H9 (cell line): ENCODE measurements around the gene STON2. TPM values are rescaled to one million over a fixed set of nuclear protein-coding genes. Genes with fewer than 3 reads are reported as not detected.

Experiments
- DNase-seq: peaks from one replicate; pipeline ENCODE4 v3.0.0-alpha.2; 2017
- H2AFZ ChIP-seq: one replicate; pipeline ENCODE4 v1.6.1; 2013; ENCODE audit warnings: mild to moderate bottlenecking, low read length, control low read depth, moderate library complexity
- H2AK5ac ChIP-seq: 2 replicates; pipeline ENCODE4 v1.6.1; 2013; ENCODE audit warnings: low read length, control low read depth, mixed read lengths; ENCODE audit not compliant: insufficient read length
- H2BK120ac ChIP-seq: one replicate; pipeline ENCODE4 v1.6.1; 2013; ENCODE audit warnings: low read depth, mild to moderate bottlenecking, low read length, control low read depth, inconsistent platforms; ENCODE audit not compliant: poor library complexity, severe bottlenecking
- H2BK12ac ChIP-seq: 2 replicates; pipeline ENCODE4 v1.6.1; 2013; ENCODE audit warnings: low read length, control low read depth, mixed read lengths, low read depth; ENCODE audit not compliant: insufficient read length
- H2BK15ac ChIP-seq: 2 replicates; pipeline ENCODE4 v1.6.1; 2013; ENCODE audit warnings: low read depth, low read length, control low read depth
- H2BK20ac ChIP-seq: one replicate; pipeline ENCODE4 v1.6.1; 2013; ENCODE audit warnings: low read depth, mild to moderate bottlenecking, low read length, control low read depth, inconsistent platforms; ENCODE audit not compliant: poor library complexity, severe bottlenecking
- H2BK5ac ChIP-seq: 2 replicates; pipeline ENCODE4 v1.6.1; 2013; ENCODE audit warnings: low read length, control low read depth, mixed read lengths; ENCODE audit not compliant: insufficient read length
- H3K14ac ChIP-seq: 2 replicates; pipeline ENCODE4 v1.6.1; 2013; ENCODE audit warnings: low read length, control low read depth; ENCODE audit not compliant: insufficient read depth
- H3K18ac ChIP-seq: 2 replicates; pipeline ENCODE4 v1.6.1; 2013; ENCODE audit warnings: low read depth, mild to moderate bottlenecking, mixed read lengths, low read length, control low read depth; ENCODE audit not compliant: insufficient read length
- H3K23ac ChIP-seq: 2 replicates; pipeline ENCODE4 v1.6.1; 2013; ENCODE audit warnings: low read length, control low read depth, mixed read lengths, low read depth; ENCODE audit not compliant: insufficient read length
- H3K23me2 ChIP-seq: 2 replicates; pipeline ENCODE4 v1.6.1; 2013; ENCODE audit warnings: low read depth, mild to moderate bottlenecking, mixed read lengths, low read length, control low read depth; ENCODE audit not compliant: insufficient read length, poor library complexity, severe bottlenecking
- H3K27ac ChIP-seq: 2 replicates; pipeline ENCODE4 v1.5.1; 2013; ENCODE audit warnings: low read length, control low read depth, mixed read lengths, low read depth; ENCODE audit not compliant: insufficient read length
- H3K27me3 ChIP-seq: 2 replicates; pipeline ENCODE4 v1.6.1; 2013; ENCODE audit warnings: low read length, control low read depth, inconsistent platforms; ENCODE audit not compliant: insufficient read depth
- H3K4ac ChIP-seq: 2 replicates; pipeline ENCODE4 v1.6.1; 2013; ENCODE audit warnings: low read depth, mild to moderate bottlenecking, control low read depth, inconsistent platforms, low read length, moderate library complexity
- H3K4me1 ChIP-seq: 2 replicates; pipeline ENCODE4 v1.6.1; 2013; ENCODE audit warnings: low read length, control low read depth, inconsistent platforms; ENCODE audit not compliant: insufficient read depth
- H3K4me2 ChIP-seq: 2 replicates; pipeline ENCODE4 v1.6.1; 2013; ENCODE audit warnings: low read length, control low read depth, mixed read lengths; ENCODE audit not compliant: insufficient read length, insufficient read depth
- H3K56ac ChIP-seq: 2 replicates; pipeline ENCODE4 v1.6.1; 2013; ENCODE audit warnings: low read depth, mild to moderate bottlenecking, mixed read lengths, low read length, control low read depth; ENCODE audit not compliant: insufficient read length
- H3K79me1 ChIP-seq: 2 replicates; pipeline ENCODE4 v1.6.1; 2013; ENCODE audit warnings: low read depth, mild to moderate bottlenecking, moderate library complexity, low read length, control low read depth, inconsistent platforms; ENCODE audit not compliant: insufficient read depth, poor library complexity, severe bottlenecking
- H3K79me2 ChIP-seq: 2 replicates; pipeline ENCODE4 v1.6.1; 2013; ENCODE audit warnings: low read length, control low read depth, inconsistent platforms; ENCODE audit not compliant: insufficient read depth
- H3K9ac ChIP-seq: 2 replicates; pipeline ENCODE4 v1.6.1; 2013; ENCODE audit warnings: low read length, control low read depth, mixed read lengths; ENCODE audit not compliant: insufficient read length; ENCODE audit errors: extremely low read depth
- H3K9me3 ChIP-seq: one replicate; pipeline ENCODE4 v1.6.1; 2013; ENCODE audit warnings: low read depth, low read length, inconsistent platforms; ENCODE audit not compliant: control insufficient read depth
- H3T11ph ChIP-seq: one replicate; pipeline ENCODE4 v1.6.1; 2013; ENCODE audit warnings: mild to moderate bottlenecking, low read length, control low read depth, inconsistent platforms
- H4K20me1 ChIP-seq: one replicate; pipeline ENCODE4 v1.6.1; 2013; ENCODE audit not compliant: control insufficient read depth, insufficient read length, insufficient read depth
- H4K5ac ChIP-seq: 2 replicates; pipeline ENCODE4 v1.6.1; 2013; ENCODE audit warnings: low read depth, mild to moderate bottlenecking, mixed read lengths, low read length, control low read depth; ENCODE audit not compliant: insufficient read length
- H4K8ac ChIP-seq: replicated peaks from 2 replicates; pipeline ENCODE4 v1.6.1; 2013; ENCODE audit warnings: low read length, control low read depth, mixed read lengths, low read depth; ENCODE audit not compliant: insufficient read length
- H4K91ac ChIP-seq: 2 replicates; pipeline ENCODE4 v1.6.1; 2013; ENCODE audit warnings: low read depth, mild to moderate bottlenecking, moderate library complexity, mixed read lengths, low read length, control low read depth; ENCODE audit not compliant: insufficient read length
- H3K27ac Mint-ChIP-seq, 3 experiments: 2 replicates in 2 of 3; 3 replicates in 1 of 3; pipeline ENCODE4 v1.8.0; 2020 to 2021; ENCODE audit warnings: mixed read lengths in 3 of 3, mild to moderate bottlenecking in 1 of 3, moderate library complexity in 1 of 3
- H3K27me3 Mint-ChIP-seq: 2 replicates; pipeline ENCODE4 v1.8.0; 2021; ENCODE audit warnings: low read depth, mild to moderate bottlenecking, moderate library complexity, mixed read lengths
- H3K36me3 Mint-ChIP-seq, 3 experiments: 2 replicates in 2 of 3; 3 replicates in 1 of 3; pipeline ENCODE4 v1.8.0; 2020 to 2021; ENCODE audit warnings: low read depth in 3 of 3, mixed read lengths in 3 of 3; ENCODE audit not compliant: insufficient read depth in 1 of 3
- H3K4me1 Mint-ChIP-seq, 2 experiments: 2 replicates each; pipeline ENCODE4 v1.8.0; 2020; ENCODE audit warnings: mixed read lengths in 2 of 2
- H3K4me3 Mint-ChIP-seq, 2 experiments: 2 replicates in 1 of 2; 3 replicates in 1 of 2; pipeline ENCODE4 v1.8.0; 2020 to 2021; ENCODE audit warnings: mild to moderate bottlenecking in 2 of 2, mixed read lengths in 2 of 2, moderate library complexity in 1 of 2
- H3K9me3 Mint-ChIP-seq, 2 experiments: 2 replicates in 1 of 2; 3 replicates in 1 of 2; pipeline ENCODE4 v1.8.0; 2020; ENCODE audit warnings: mild to moderate bottlenecking in 2 of 2, mixed read lengths in 2 of 2, moderate library complexity in 1 of 2
- WGBS: extraction: QIAGEN DNeasy Blood & Tissue Kit; methylation state at CpG from one replicate; pipeline ENCODE4 v1.1.7; 2013; ENCODE audit warnings: missing lambda C conversion rate, low lambda C conversion rate, mixed read lengths; ENCODE audit not compliant: insufficient read length; ENCODE audit errors: extremely low coverage; 5-methylcytosine and 5-hydroxymethylcytosine counted together
- total RNA-seq: library from RNA; stranded (reverse); gene quantifications from 2 replicates; pipeline ENCODE4 v1.2.1, GENCODE V29; 2021
- TF ChIP-seq, protein P1 (sequence below): fragments of 200-600 bp; sonication (generic); conservative IDR thresholded peaks from 3 replicates; pipeline ENCODE4 v1.8.0; 2021; ENCODE audit warnings: antibody characterized with exemption, mild to moderate bottlenecking

Gene STON2
- total RNA-seq, 1 experiment from 2014 or later, result 62.9 TPM

DNA sequence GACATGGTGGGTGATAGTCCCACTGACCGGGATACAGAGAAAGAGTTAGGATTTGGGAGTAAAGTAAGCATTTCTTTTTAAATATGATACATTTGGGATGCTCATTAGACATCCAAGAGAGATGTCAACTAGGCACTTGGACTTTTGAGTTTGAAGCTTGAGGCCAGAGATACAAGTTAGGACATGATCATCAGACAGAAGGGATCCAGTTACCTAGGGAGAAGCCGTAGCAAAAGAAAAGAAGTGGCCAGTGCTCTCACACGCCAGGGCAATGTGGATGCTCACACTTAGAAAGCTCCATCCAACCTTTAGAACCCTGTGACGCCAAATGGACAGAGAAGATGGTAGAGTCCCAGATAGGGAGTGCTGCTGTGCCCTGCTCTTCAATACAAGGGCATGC is 14.0 kb upstream of the STON2 start:
- H4K91ac ChIP-seq, result no peak overlapping the region
- no peak overlapping the region for H3K4me3 Mint-ChIP-seq

More for the DNA sequence above, 14.0 kb upstream of the STON2 start:
- H3K9ac ChIP-seq, result no peak overlapping the region
- H3K9me3 ChIP-seq, result no peaks in the 10 kb centered on the region
- H3K4me1 ChIP-seq, result no peaks in the 10 kb centered on the region
- H3K79me1 ChIP-seq, result no peaks in the 10 kb centered on the region
- no peak overlapping the region for H2AK5ac ChIP-seq
- TF ChIP-seq, protein P1, sequence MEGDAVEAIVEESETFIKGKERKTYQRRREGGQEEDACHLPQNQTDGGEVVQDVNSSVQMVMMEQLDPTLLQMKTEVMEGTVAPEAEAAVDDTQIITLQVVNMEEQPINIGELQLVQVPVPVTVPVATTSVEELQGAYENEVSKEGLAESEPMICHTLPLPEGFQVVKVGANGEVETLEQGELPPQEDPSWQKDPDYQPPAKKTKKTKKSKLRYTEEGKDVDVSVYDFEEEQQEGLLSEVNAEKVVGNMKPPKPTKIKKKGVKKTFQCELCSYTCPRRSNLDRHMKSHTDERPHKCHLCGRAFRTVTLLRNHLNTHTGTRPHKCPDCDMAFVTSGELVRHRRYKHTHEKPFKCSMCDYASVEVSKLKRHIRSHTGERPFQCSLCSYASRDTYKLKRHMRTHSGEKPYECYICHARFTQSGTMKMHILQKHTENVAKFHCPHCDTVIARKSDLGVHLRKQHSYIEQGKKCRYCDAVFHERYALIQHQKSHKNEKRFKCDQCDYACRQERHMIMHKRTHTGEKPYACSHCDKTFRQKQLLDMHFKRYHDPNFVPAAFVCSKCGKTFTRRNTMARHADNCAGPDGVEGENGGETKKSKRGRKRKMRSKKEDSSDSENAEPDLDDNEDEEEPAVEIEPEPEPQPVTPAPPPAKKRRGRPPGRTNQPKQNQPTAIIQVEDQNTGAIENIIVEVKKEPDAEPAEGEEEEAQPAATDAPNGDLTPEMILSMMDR, result no peak
- no CpG with 5 or more reads among the region's 4 CpGs for WGBS
- no peak for DNase-seq
- H3K18ac ChIP-seq, result no peak overlapping the region
- no peak overlapping the region for H3K56ac ChIP-seq
- no peaks in the 10 kb centered on the region for H4K20me1 ChIP-seq
- no peak overlapping the region for H2AFZ ChIP-seq
- H4K5ac ChIP-seq, result no peak overlapping the region
- H3K79me2 ChIP-seq, result peaks cover 2% of the 10 kb centered on the region; the same call in 1 of the 2 replicates
- no peaks in the 10 kb centered on the region for H3K23me2 ChIP-seq
- no peak overlapping the region for H3T11ph ChIP-seq
- H4K8ac ChIP-seq, result no peak overlapping the region
- H2BK12ac ChIP-seq, result no peak overlapping the region
- no peak overlapping the region for H3K27ac ChIP-seq
- H3K4me2 ChIP-seq, result no peak overlapping the region
- no peak overlapping the region for H3K27ac Mint-ChIP-seq
- no peak overlapping the region for H3K23ac ChIP-seq
- peaks cover 14 to 18% (median 17%) of the 10 kb centered on the region in 3 experiments; a peak in 6 of 7 replicates for H3K36me3 Mint-ChIP-seq
- H2BK20ac ChIP-seq, result no peak overlapping the region
- no peak overlapping the region for H2BK15ac ChIP-seq
- H3K4me1 Mint-ChIP-seq, result peaks cover 4 to 8% of the 10 kb centered on the region in 2 experiments
- H2BK120ac ChIP-seq, result no peak overlapping the region
- no peak overlapping the region for H2BK5ac ChIP-seq
- no peak overlapping the region for H3K4ac ChIP-seq
- no peak overlapping the region for H3K14ac ChIP-seq
- peaks cover 9 to 15% of the 10 kb centered on the region in 2 experiments; a peak in 4 of 5 replicates for H3K9me3 Mint-ChIP-seq
- no peaks in the 10 kb centered on the region for H3K27me3 ChIP-seq
- no peaks in the 10 kb centered on the region for H3K27me3 Mint-ChIP-seq
